Caco-2 (cell line): Measurements from ENCODE around the gene STMP1. TPM values are rescaled to one million over a fixed set of nuclear protein-coding genes. Genes with fewer than 3 reads are reported as not detected.

Source experiments
- BruUV-seq: library from RNA; stranded (reverse); fragments of 400-500 nt; replicated peaks from 2 replicates; lab custom pipeline; 2021; lab: Mats Ljungman, UMichigan
- CTCF ChIA-PET: fragments of 300-600 bp; sonication (Branson Sonifier 250); formaldehyde crosslinking; loops from one replicate; lab custom pipeline; 2022; ENCODE audit warnings: antibody characterized with exemption; lab: Charles Lee
- POLR2A ChIA-PET: fragments of 300-600 bp; sonication (Branson Sonifier 250); formaldehyde crosslinking; loops from one replicate; lab custom pipeline; 2022; ENCODE audit warnings: antibody characterized with exemption; lab: Charles Lee
- DNase-seq, 2 experiments: peaks; one replicate each; pipeline versions ENCODE4 v3.0.0 to v3.0.0-alpha.2; 2020 to 2022
- H3K27me3 ChIP-seq: replicated peaks from 2 replicates; pipeline ENCODE4 v1.6.0; 2011; ENCODE audit warnings: low read length; ENCODE audit not compliant: control insufficient read depth, insufficient read depth
- H3K36me3 ChIP-seq: 2 replicates; pipeline ENCODE4 v1.5.1; 2011; ENCODE audit warnings: low read length; ENCODE audit not compliant: control insufficient read depth, insufficient read depth
- H3K4me1 ChIP-seq: fragments of 250-450 bp; sonication (Bioruptor Pico); 2 replicates; pipeline ENCODE4 v1.5.1; 2020; ENCODE audit warnings: mild to moderate bottlenecking
- H3K4me3 ChIP-seq: 2 replicates; pipeline ENCODE4 v1.5.1; 2011; ENCODE audit warnings: low read depth, mild to moderate bottlenecking, control low read depth, low read length
- H3K9me3 ChIP-seq: fragments of 250-450 bp; sonication (Bioruptor Pico); 2 replicates; pipeline ENCODE4 v1.5.1; 2020; ENCODE audit warnings: mild to moderate bottlenecking, moderate library complexity
- H3K27ac Mint-ChIP-seq: one replicate; pipeline ENCODE4 v1.8.0; 2022; ENCODE audit warnings: mixed read lengths; ENCODE audit not compliant: unreplicated experiment
- H3K27me3 Mint-ChIP-seq: one replicate; pipeline ENCODE4 v1.8.0; 2022; ENCODE audit warnings: mixed read lengths; ENCODE audit not compliant: insufficient read depth, unreplicated experiment
- H3K36me3 Mint-ChIP-seq: one replicate; pipeline ENCODE4 v1.8.0; 2022; ENCODE audit warnings: mild to moderate bottlenecking, mixed read lengths; ENCODE audit not compliant: insufficient read depth, unreplicated experiment
- H3K4me1 Mint-ChIP-seq: one replicate; pipeline ENCODE4 v1.8.0; 2022; ENCODE audit warnings: low read depth, mixed read lengths; ENCODE audit not compliant: unreplicated experiment
- H3K4me3 Mint-ChIP-seq: one replicate; pipeline ENCODE4 v1.8.0; 2022; ENCODE audit warnings: mild to moderate bottlenecking, moderate library complexity, mixed read lengths; ENCODE audit not compliant: unreplicated experiment
- H3K9me3 Mint-ChIP-seq: one replicate; pipeline ENCODE4 v1.8.0; 2022; ENCODE audit warnings: mixed read lengths; ENCODE audit not compliant: unreplicated experiment
- CTCF ChIP-seq, 2 experiments: fragments of 200-600 bp in 1 of 2; IDR thresholded peaks; 1 replicate in 1 of 2; 2 replicates in 1 of 2; pipeline versions ENCODE4 v1.5.1 to v1.8.0; 2011 to 2022; ENCODE audit warnings: antibody characterized with exemption in 1 of 2, control low read depth in 1 of 2, inconsistent platforms in 1 of 2, low read depth in 1 of 2, low read length in 1 of 2, mild to moderate bottlenecking in 1 of 2, moderate library complexity in 1 of 2; ENCODE audit not compliant: insufficient read depth in 1 of 2, severe bottlenecking in 1 of 2, unreplicated experiment in 1 of 2
- intact Hi-C: fragments of 100-400 bp; cut with micrococcal nuclease; formaldehyde crosslinking; loops from one replicate; pipeline ENCODE4 v1.10.0; 2022; ENCODE audit not compliant: unreplicated experiment
- total RNA-seq: library from RNA; stranded (reverse); gene quantifications from 2 replicates; pipeline ENCODE4 v1.2.3, GENCODE V29; 2022

The STMP1 gene
- total RNA-seq, 1 experiment from 2014 or later = 21.5 TPM

GRCh38 chr7:135697276-135698049 lies 35.1 kb downstream of the STMP1 start:
- TF ChIP-seq CTCF (IDR thresholded peaks at IDR 0.05; ENCODE audit: insufficient read depth in 1 of 2, low read depth in 1 of 2, low read length in 1 of 2, severe bottlenecking in 1 of 2, unreplicated experiment in 1 of 2) = no peak
- Mint-ChIP-seq H3K36me3 (no peaks in the 10 kb centered on the region), H3K9me3 (no peaks in the 10 kb centered on the region), H3K27me3 (no peaks in the 10 kb centered on the region), H3K27ac (peak overlapping the region; percentile 13), H3K4me1 (peaks cover 6% of the 10 kb centered on the region), H3K4me3 (no peak overlapping the region)
- intact Hi-C loops = no loop called here
- Histone ChIP-seq H3K4me3 (no peak overlapping the region), H3K27me3 (no peaks in the 10 kb centered on the region), H3K4me1 (no peaks in the 10 kb centered on the region), H3K9me3 (no peaks in the 10 kb centered on the region), H3K36me3 (no peaks in the 10 kb centered on the region; the same call in 1 of the 2 replicates)
- POLR2A ChIA-PET = no interaction called here
- CTCF ChIA-PET = no interaction called here
- no peak for DNase-seq
- BruUV-seq = no TSS peak

- Mint-ChIP-seq H3K9me3 (no peaks in the 10 kb centered on the region), H3K27ac (no peak overlapping the region), H3K4me3 (no peak overlapping the region), H3K27me3 (no peaks in the 10 kb centered on the region), H3K4me1 (no peaks in the 10 kb centered on the region), H3K36me3 (peaks cover 5% of the 10 kb centered on the region)
- H3K36me3 ChIP-seq = no peaks in the 10 kb centered on the region; the same call in 1 of the 2 replicates
- intact Hi-C loops = no loop called here
- H3K4me1 ChIP-seq = peaks cover 12% of the 10 kb centered on the region; the same call in 1 of the 2 replicates
- BruUV-seq = no TSS peak
- ChIA-PET CTCF (interaction anchor here (0.6 kb wide), 1 partner anchor 265 kb away, joined by 3 read pairs; no protein-coding TSS in a partner anchor), POLR2A (no interaction called here)
- DNase-seq = no peak
- H3K4me3 ChIP-seq = no peak overlapping the region
- H3K9me3 ChIP-seq = no peaks in the 10 kb centered on the region
- peak; percentile 6 to 29 for TF ChIP-seq CTCF (IDR thresholded peaks at IDR 0.05; ENCODE audit: insufficient read depth in 1 of 2, low read depth in 1 of 2, low read length in 1 of 2, severe bottlenecking in 1 of 2, unreplicated experiment in 1 of 2)
- no peaks in the 10 kb centered on the region for H3K27me3 ChIP-seq
Measured at GRCh38 chr7:135704074-135704473, 41.8 kb downstream of the STMP1 start.

- ChIA-PET POLR2A (interaction anchor here (0.6 kb wide), 1 partner anchor 1370 kb away, joined by 4 read pairs; no protein-coding TSS in a partner anchor), CTCF (interaction anchor here (0.6 kb wide), 1 partner anchor 264 kb away, joined by 3 read pairs; no protein-coding TSS in a partner anchor)
- H3K4me3 Mint-ChIP-seq = no peak overlapping the region
- no peak overlapping the region for H3K27ac Mint-ChIP-seq
- BruUV-seq = no TSS peak
- Histone ChIP-seq H3K9me3 (no peaks in the 10 kb centered on the region), H3K36me3 (no peaks in the 10 kb centered on the region), H3K27me3 (no peaks in the 10 kb centered on the region), H3K4me3 (no peak overlapping the region), H3K4me1 (peaks cover 12% of the 10 kb centered on the region; the same call in 1 of the 2 replicates)
- peaks cover 5% of the 10 kb centered on the region for H3K36me3 Mint-ChIP-seq
- H3K9me3 Mint-ChIP-seq = no peaks in the 10 kb centered on the region
- intact Hi-C loops = no loop called here
- H3K27me3 Mint-ChIP-seq = no peaks in the 10 kb centered on the region
- TF ChIP-seq CTCF (IDR thresholded peaks at IDR 0.05; ENCODE audit: insufficient read depth in 1 of 2, low read depth in 1 of 2, low read length in 1 of 2, severe bottlenecking in 1 of 2, unreplicated experiment in 1 of 2) = no peak
- DNase-seq = no peak
- no peaks in the 10 kb centered on the region for H3K4me1 Mint-ChIP-seq
Measured at GRCh38 chr7:135704698-135705097, 42.4 kb downstream of the STMP1 start.
